GM12874 (cell line): ENCODE measurements around the gene HIF3A.

ENCODE experiments used
- CTCF ChIP-seq: IDR thresholded peaks from 2 replicates; pipeline ENCODE4 v1.5.1; 2011; ENCODE audit warnings: low read depth, mild to moderate bottlenecking, control low read depth, low read length, moderate library complexity; ENCODE audit not compliant: insufficient read depth

The HIF3A gene

DNA sequence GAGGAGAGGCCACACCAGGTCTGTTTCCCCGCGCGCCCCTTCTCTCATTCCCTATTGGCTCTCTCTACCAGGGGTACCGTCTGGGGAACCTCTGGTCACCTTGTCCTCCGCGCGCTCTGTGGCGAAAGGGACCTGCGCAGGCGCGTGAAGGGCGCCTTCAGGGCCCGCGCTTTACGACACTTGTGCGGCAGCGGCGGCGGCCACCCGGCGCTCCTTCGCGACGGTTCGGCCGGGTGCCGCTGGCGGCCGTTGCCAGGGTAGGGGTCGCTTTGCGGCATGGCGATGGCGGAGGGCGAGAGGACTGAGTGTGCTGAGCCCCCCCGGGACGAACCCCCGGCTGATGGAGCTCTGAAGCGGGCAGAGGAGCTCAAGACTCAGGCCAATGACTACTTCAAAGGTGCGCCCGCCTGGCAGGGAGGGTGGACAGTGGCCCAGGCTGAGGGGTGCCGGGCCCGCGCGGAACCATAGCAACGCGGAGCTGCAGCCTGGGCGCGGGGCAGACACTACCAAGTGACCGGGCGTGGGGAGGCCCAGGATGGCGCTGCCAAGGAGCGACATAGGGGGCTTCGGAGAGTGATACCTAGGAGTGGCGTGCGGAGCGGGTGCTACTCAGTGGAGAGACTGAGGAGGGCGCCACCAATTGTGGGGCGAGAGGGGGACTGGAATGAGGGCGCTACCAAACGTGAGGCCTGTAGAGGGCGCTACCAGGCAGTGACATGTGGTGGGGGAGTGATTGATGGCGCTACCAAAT lies 50.2 kb downstream of the HIF3A start, which contains the start of gene PPP5C:
Gene PPP5C (plus strand): TSS at position 267 of the 751 bp plus-strand sequence. CDS start 10 bp downstream, at position 277.
- peak; percentile 96 for TF ChIP-seq CTCF

- no peak for TF ChIP-seq CTCF
Observed at GRCh38 chr19:46347572-46347883, 50.7 kb downstream of the HIF3A start.

GRCh38 chr19:46347985-46348384 lies 51.1 kb downstream of the HIF3A start:
- TF ChIP-seq CTCF = no peak

DNA sequence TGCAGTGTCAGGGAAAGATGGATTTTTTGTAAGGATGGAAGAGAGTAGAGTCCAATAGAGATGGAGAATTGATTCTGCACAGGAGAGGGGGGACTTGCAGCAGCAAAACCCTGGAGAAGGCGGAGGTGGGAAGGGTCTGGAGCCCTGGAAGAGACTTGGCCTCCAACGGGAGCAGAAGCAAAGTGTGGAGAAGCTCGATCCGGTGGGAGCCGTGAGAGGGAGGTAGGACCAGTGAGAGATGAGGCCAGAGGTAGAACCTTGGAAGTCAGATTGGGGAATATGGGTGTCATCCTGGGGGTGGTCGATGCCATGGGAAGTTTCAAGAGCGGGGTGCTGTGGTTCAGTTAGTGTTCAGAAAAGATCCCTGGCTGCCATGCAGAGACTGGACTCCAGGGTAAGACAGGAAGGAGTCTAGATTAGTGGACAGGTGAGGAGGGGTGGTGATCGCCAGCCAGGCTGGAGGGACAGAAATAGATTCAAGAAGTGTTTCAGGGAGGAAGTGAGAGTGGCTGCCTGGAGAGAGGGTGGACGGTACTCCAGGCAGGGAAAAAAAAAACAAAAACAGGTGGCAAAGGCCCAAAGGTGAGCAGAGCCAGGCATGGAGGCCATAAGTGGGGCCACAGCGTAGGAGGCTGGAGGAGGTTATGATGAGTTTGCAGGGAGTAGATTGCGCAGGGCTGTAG lies 52.6 kb downstream of the HIF3A start:
- no peak for TF ChIP-seq CTCF

DNA sequence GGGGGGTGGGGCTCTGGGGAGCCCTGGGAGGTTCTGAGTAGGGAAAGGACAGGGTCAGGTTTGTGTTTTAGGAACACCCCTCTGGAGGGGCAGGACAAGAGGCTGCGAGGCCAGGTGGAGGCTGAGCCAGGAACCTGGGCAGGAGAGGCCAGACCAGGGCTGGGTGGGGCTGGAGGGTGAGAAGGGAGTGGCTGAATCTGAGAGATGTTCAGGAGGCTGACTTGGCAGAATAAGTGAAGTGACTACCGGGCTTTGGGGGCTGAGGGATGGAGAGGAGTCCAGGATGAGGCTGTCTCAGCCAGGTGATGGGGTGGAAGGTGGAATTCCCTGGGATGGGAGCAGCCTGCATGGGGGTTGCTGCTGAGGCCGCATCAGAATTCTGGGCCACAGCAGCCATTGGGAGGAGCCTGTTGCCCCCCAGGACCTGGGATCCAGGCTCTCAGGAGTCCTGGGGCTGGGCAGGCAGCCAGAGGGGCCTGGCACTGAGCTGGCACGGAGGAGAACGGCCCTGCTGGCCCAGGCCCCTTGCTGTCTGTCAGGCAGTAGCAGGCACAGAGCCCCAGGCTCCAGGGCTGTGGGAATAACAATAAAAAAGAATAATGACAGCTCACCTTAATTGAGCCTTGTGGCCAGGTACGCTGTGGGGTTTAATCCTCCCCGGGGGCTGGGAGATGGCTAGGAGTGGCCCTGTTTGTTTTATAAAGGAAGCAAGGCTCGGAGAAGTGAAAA lies 53.4 kb downstream of the HIF3A start:
- no peak for TF ChIP-seq CTCF

DNA sequence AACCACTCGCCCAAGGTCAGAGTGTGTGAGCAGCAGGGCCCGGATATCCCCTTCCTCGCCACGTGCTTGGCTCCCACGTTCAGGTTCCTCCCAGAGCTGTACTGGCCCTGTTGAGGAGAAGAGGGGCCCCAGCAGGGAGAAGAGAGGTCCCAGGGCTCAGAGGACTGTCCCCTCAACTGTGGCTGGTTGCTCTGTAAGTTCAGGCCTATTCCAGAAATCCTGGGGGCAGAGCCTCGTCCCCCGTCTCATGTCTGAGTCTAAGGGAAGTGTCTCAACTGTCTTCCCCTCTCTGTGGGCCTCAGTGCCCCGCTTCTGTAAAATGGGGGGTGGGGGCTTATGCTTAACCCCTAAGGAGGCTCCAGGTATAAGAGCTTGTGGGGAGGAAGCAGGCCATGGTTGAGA lies 53.9 kb downstream of the HIF3A start:
- no peak for TF ChIP-seq CTCF

- no peak for TF ChIP-seq CTCF
Observed at GRCh38 chr19:46351241-46352041, 54.6 kb downstream of the HIF3A start.
